NCI-H2081 (cell line): ENCODE data around the gene PEX12.
A peak's percentile ranks its signal among the peaks of the same experiment; 100 is the strongest.
"Not testable (repeated sequence)": the region's sequence is repeated elsewhere in the genome, so short reads cannot be mapped to it uniquely, and the experiment has no call there.

Experiments
- DNase-seq, 2 experiments: peaks; one replicate each; lab custom pipeline; 2025; lab: John Stamatoyannopoulos, UW

PEX12 gene

GRCh38 chr17:35578197-35578928, at the start of gene PEX12:
PEX12 (minus strand) TSS chr17:35578571; CDS start chr17:35578021, 550 bp downstream.
- peak; percentile 93 to 96 for DNase-seq

- no peak for DNase-seq
These were observed 49.0 kb upstream of the PEX12 start for GRCh38 chr17:35627417-35627816.

GRCh38 chr17:35621768-35622167, 43.4 kb upstream of the PEX12 start:
- DNase-seq = no peak

- no peak for DNase-seq
These were observed 40.3 kb upstream of the PEX12 start for GRCh38 chr17:35618628-35619027.

- peak in 1 of 2 experiments; percentile 22 for DNase-seq
These were observed 39.1 kb upstream of the PEX12 start for GRCh38 chr17:35617505-35617904.

GRCh38 chr17:35616536-35616935, 38.2 kb upstream of the PEX12 start:
- no peak for DNase-seq

GRCh38 chr17:35614810-35615209, 36.4 kb upstream of the PEX12 start:
- no peak for DNase-seq

GRCh38 chr17:35612924-35613521, 34.7 kb upstream of the PEX12 start:
- peak; percentile 36 to 45 for DNase-seq

- DNase-seq = not testable (repeated sequence)
These were observed 32.4 kb upstream of the PEX12 start for GRCh38 chr17:35610746-35611145.

- no peak for DNase-seq
These were observed 31.5 kb upstream of the PEX12 start for GRCh38 chr17:35609831-35610230.

- DNase-seq = no peak
These were observed 29.0 kb upstream of the PEX12 start for GRCh38 chr17:35607239-35607847.

- no peak for DNase-seq
These were observed 27.3 kb upstream of the PEX12 start for GRCh38 chr17:35605678-35606077.

- no peak for DNase-seq
These were observed 25.3 kb upstream of the PEX12 start for GRCh38 chr17:35603674-35604073.

- DNase-seq = no peak
These were observed 19.2 kb upstream of the PEX12 start for GRCh38 chr17:35597604-35598003.

- DNase-seq = no peak
These were observed 18.3 kb upstream of the PEX12 start for GRCh38 chr17:35596530-35597233.

GRCh38 chr17:35596072-35596471, 17.7 kb upstream of the PEX12 start:
- no peak for DNase-seq

GRCh38 chr17:35588196-35588920, 10.0 kb upstream of the PEX12 start:
- DNase-seq = no peak

- peak; percentile 95 to 99 for DNase-seq
These were observed 8.9 kb upstream of the PEX12 start, which contains the start of gene AP2B1 for GRCh38 chr17:35587074-35587961. AP2B1 (plus strand) TSS chr17:35587322; CDS start chr17:35594031, 6,709 bp downstream.

GRCh38 chr17:35586569-35587073, 8.2 kb upstream of the PEX12 start:
- DNase-seq = no peak

- DNase-seq = no peak
These were observed 5.7 kb upstream of the PEX12 start for GRCh38 chr17:35584061-35584460.
